Ectodermal cell (in vitro differentiated cells): Measurements from ENCODE around the gene RPS6KC1.
"Not testable (repeated sequence)": the region's sequence is repeated elsewhere in the genome, so short reads cannot be mapped to it uniquely, and the experiment has no call there.

ENCODE experiments used
- H3K27ac ChIP-seq: 2 replicates; pipeline ENCODE4 v1.7.0; 2013; ENCODE audit warnings: mild to moderate bottlenecking, low read depth, low read length; ENCODE audit not compliant: insufficient read depth, poor library complexity, severe bottlenecking
- H3K27me3 ChIP-seq: 2 replicates; pipeline ENCODE4 v1.7.0; 2013; ENCODE audit warnings: mild to moderate bottlenecking, low read length; ENCODE audit not compliant: insufficient read depth, control insufficient read depth, poor library complexity, severe bottlenecking
- H3K36me3 ChIP-seq: one replicate; pipeline ENCODE4 v1.7.0; 2013; ENCODE audit warnings: low read length; ENCODE audit not compliant: control insufficient read depth, insufficient read depth
- H3K4me1 ChIP-seq: one replicate; pipeline ENCODE4 v1.7.0; 2013; ENCODE audit warnings: low read length; ENCODE audit not compliant: control insufficient read depth, insufficient read depth
- H3K4me3 ChIP-seq: 2 replicates; pipeline ENCODE4 v1.7.0; 2013; ENCODE audit warnings: low read depth, low read length, control low read depth; ENCODE audit not compliant: insufficient read depth
- H3K9me3 ChIP-seq: 2 replicates; pipeline ENCODE4 v1.7.0; 2013; ENCODE audit warnings: mild to moderate bottlenecking, low read length, moderate library complexity; ENCODE audit not compliant: control insufficient read depth
- WGBS, 2 experiments: methylation state at CpG; one replicate each; pipeline ENCODE4 v1.1.7; 2013; ENCODE audit warnings: missing lambda C conversion rate in 2 of 2; 5-methylcytosine and 5-hydroxymethylcytosine counted together

RPS6KC1 gene

GRCh38 chr1:213032651-213033050, 18.4 kb upstream of the RPS6KC1 start:
- H3K4me1 ChIP-seq, result no peaks in the 10 kb centered on the region
- H3K27me3 ChIP-seq, result no peaks in the 10 kb centered on the region
- no peaks in the 10 kb centered on the region for H3K9me3 ChIP-seq
- H3K4me3 ChIP-seq, result no peak overlapping the region
- H3K36me3 ChIP-seq, result no peaks in the 10 kb centered on the region
- no peak overlapping the region for H3K27ac ChIP-seq

- Histone ChIP-seq H3K4me1 (no peaks in the 10 kb centered on the region), H3K27me3 (no peaks in the 10 kb centered on the region), H3K36me3 (no peaks in the 10 kb centered on the region), H3K4me3 (no peak overlapping the region), H3K27ac (no peak overlapping the region), H3K9me3 (no peaks in the 10 kb centered on the region)
- WGBS, 2 experiments, result 90 to 93% methylated on average over 1 of the region's 1 CpG
Observed at GRCh38 chr1:213034713-213035112, 16.3 kb upstream of the RPS6KC1 start.

GRCh38 chr1:213035573-213035972, 15.5 kb upstream of the RPS6KC1 start:
- no peaks in the 10 kb centered on the region for H3K27me3 ChIP-seq
- H3K36me3 ChIP-seq, result no peaks in the 10 kb centered on the region
- no peaks in the 10 kb centered on the region for H3K4me1 ChIP-seq
- 91 to 94% methylated on average over 1 of the region's 2 CpGs for WGBS, 2 experiments
- H3K4me3 ChIP-seq, result no peak overlapping the region
- H3K27ac ChIP-seq, result no peak overlapping the region
- no peaks in the 10 kb centered on the region for H3K9me3 ChIP-seq

- H3K4me1 ChIP-seq, result no peaks in the 10 kb centered on the region
- WGBS, 2 experiments, result 89 to 100% methylated on average over 1 of the region's 1 CpG
- no peak overlapping the region for H3K27ac ChIP-seq
- H3K4me3 ChIP-seq, result no peak overlapping the region
- H3K36me3 ChIP-seq, result no peaks in the 10 kb centered on the region
- H3K9me3 ChIP-seq, result no peaks in the 10 kb centered on the region
- H3K27me3 ChIP-seq, result no peaks in the 10 kb centered on the region
Observed at GRCh38 chr1:213041443-213041842, 9.6 kb upstream of the RPS6KC1 start.

- H3K9me3 ChIP-seq, H3K27ac ChIP-seq, H3K4me1 ChIP-seq, H3K27me3 ChIP-seq, H3K36me3 ChIP-seq, H3K4me3 ChIP-seq: not testable (repeated sequence)
- 96 to 97% methylated on average over 13 of the region's 13 CpGs for WGBS, 2 experiments
Observed at GRCh38 chr1:213045321-213046226, 5.5 kb upstream of the RPS6KC1 start.

- Histone ChIP-seq H3K27ac (no peak overlapping the region), H3K36me3 (no peaks in the 10 kb centered on the region), H3K4me3 (no peak overlapping the region), H3K27me3 (no peaks in the 10 kb centered on the region), H3K4me1 (no peaks in the 10 kb centered on the region), H3K9me3 (no peaks in the 10 kb centered on the region)
- WGBS, 2 experiments, result 80% methylated on average over 1 of the region's 1 CpG; no CpG with 5 or more reads in 1 of the 2 experiments
Observed at GRCh38 chr1:213049232-213049631, 1.8 kb upstream of the RPS6KC1 start.

- 62 to 67% methylated on average over 15 of the region's 15 CpGs for WGBS, 2 experiments
Observed at GRCh38 chr1:213050745-213051126, 305 bp upstream of the RPS6KC1 start.

GRCh38 chr1:213051881-213052202, 801 bp downstream of the RPS6KC1 start:
- no peak overlapping the region for H3K27ac ChIP-seq
- H3K9me3 ChIP-seq, result no peaks in the 10 kb centered on the region
- WGBS, 2 experiments, result 46 to 59% methylated on average over 2 of the region's 2 CpGs
- no peaks in the 10 kb centered on the region for H3K4me1 ChIP-seq
- H3K27me3 ChIP-seq, result no peaks in the 10 kb centered on the region
- peak overlapping the region; percentile 65 for H3K4me3 ChIP-seq
- H3K36me3 ChIP-seq, result no peaks in the 10 kb centered on the region

More at GRCh38 chr1:213050745-213051126, 305 bp upstream of the RPS6KC1 start:
- Histone ChIP-seq H3K4me1 (no peaks in the 10 kb centered on the region), H3K4me3 (peak overlapping the region; percentile 65), H3K9me3 (no peaks in the 10 kb centered on the region), H3K27me3 (no peaks in the 10 kb centered on the region), H3K27ac (no peak overlapping the region), H3K36me3 (no peaks in the 10 kb centered on the region)

GRCh38 chr1:213053455-213053854, 2.4 kb downstream of the RPS6KC1 start:
- H3K27ac ChIP-seq, result no peak overlapping the region
- no peaks in the 10 kb centered on the region for H3K4me1 ChIP-seq
- H3K9me3 ChIP-seq, result no peaks in the 10 kb centered on the region
- no peaks in the 10 kb centered on the region for H3K27me3 ChIP-seq
- H3K4me3 ChIP-seq, result no peak overlapping the region
- H3K36me3 ChIP-seq, result no peaks in the 10 kb centered on the region

GRCh38 chr1:213054142-213054541, 3.1 kb downstream of the RPS6KC1 start:
- Histone ChIP-seq H3K27ac (no peak overlapping the region), H3K4me1 (no peaks in the 10 kb centered on the region), H3K27me3 (no peaks in the 10 kb centered on the region), H3K9me3 (no peaks in the 10 kb centered on the region), H3K36me3 (no peaks in the 10 kb centered on the region), H3K4me3 (no peak overlapping the region)
- no CpG with 5 or more reads among the region's 2 CpGs for WGBS, 2 experiments
